ENCODE data around the gene PDE3B. TPM values are rescaled to one million over a fixed set of nuclear protein-coding genes. Genes with fewer than 3 reads are reported as not detected.

Gene PDE3B
- total and polyA plus RNA-seq, 9 of the 15 experiments (the other 6 are each of a cell fraction or from before 2014, with no cell fraction given) = 2.3 to 22.5 (median 12.2) TPM

GRCh38 chr11:14891143-14892035 lies 247.8 kb downstream of the PDE3B start (continued):
- TF ChIP-seq CREB3L1 (IDR thresholded peaks at IDR 0.05; ENCODE audit: borderline replicate concordance, low read depth) = no peak; the same call in 1 of the 2 replicates
- TF ChIP-seq ZC3H4 (CRISPR knock-in tag; IDR thresholded peaks at IDR 0.05; ENCODE audit: borderline replicate concordance) = no peak
- peak; percentile 77; the same call in 1 of the 2 replicates for TF ChIP-seq ZHX1 (conservative IDR thresholded peaks at IDR 0.05; ENCODE audit: low read length)
- no peak for TF ChIP-seq THRAP3 (IDR thresholded peaks at IDR 0.05; ENCODE audit: borderline replicate concordance)
- TF ChIP-seq FIP1L1 (IDR thresholded peaks at IDR 0.05; ENCODE audit: low read depth, low read length, poor library complexity, severe bottlenecking) = peak; percentile 79
- no peak for TF ChIP-seq ZNF764 (CRISPR knock-in tag; IDR thresholded peaks at IDR 0.05; ENCODE audit: low read depth)

Measured in K562 (cell line).